UCSD-AML1 (cell line): Measurements from ENCODE around the gene CAMKMT.

Experiments used
- DNase-seq: peaks from one replicate; lab custom pipeline; 2025; ENCODE audit not compliant: unreplicated experiment; lab: John Stamatoyannopoulos, UW

The CAMKMT gene

DNA sequence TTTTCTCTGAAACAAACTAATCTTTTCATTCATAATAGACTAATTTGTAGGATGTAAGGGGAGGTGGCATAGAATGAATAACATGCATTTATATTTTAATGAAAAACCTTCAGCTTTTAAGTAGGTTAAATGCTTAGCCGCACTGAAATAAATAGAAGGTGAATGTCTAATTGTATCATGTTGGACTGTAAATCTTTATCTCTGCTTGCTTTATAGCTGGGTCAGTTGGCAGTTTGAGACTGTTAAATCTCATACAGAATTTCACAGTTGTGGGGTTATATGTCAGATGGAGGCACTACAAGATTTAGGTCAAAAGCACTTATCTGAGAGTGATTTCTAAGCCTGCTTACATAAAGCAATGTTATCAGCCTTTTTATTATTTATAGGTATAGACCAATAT, 405.0 kb downstream of the CAMKMT start:
- no peak for DNase-seq

DNA sequence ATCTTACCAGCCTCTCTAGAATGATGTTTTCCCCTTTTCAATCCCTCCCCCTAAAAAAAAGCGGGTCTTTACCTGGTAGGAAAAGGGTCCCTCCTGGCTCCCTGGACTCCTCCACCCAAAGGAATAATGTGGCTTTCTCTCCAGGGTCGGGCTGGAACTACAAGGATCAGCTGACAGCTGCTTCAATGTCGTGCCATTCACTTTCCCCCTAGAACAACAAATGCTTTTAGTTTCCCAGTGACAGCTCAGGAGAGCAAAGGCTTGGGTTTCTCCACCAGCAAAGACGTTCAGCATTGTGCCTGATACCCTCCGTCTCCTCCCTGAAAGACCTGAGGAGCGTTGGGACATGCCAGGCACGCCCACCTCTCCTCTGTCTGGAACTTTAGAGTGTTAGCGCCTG, 405.9 kb downstream of the CAMKMT start:
- DNase-seq, result no peak

DNA sequence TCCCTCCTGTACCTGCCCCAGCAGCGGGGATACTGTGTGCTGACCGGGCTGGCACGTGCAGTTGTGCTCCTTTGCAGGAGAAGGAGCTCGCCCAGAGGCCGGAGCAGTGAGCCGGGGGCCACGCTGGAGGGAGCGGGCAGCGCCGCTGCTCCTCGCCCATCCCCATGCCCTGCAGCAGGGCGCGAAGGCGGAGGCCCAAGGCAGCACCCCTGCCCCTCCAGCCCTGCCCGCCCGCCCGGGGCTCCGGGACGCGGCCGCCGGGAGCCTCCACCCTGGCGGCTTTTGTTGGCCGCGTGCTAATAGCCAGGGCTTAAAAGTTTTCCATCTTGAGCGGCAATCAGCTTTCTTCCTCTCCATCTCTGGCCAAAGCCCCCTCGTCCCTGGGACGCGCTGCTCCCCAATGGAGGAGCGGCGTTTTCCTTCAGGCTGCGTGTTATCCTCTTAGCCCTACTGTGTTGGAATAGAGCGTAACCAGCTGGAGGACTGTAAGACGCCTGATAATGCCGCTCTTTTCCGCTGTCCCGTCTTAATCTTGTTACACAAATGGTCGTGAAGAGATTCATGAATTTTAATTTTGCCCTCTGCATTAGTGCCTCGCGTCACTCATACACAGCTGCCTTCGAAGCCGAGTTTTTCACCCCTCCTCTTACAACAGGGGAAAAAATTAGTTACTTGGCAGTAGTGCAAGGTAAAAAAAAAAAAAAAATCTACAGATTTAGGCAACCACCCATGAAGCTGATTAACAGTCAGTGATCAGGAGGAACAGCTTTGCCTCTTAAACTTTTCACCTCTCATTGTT, 406.9 kb downstream of the CAMKMT start:
- no peak for DNase-seq

DNA sequence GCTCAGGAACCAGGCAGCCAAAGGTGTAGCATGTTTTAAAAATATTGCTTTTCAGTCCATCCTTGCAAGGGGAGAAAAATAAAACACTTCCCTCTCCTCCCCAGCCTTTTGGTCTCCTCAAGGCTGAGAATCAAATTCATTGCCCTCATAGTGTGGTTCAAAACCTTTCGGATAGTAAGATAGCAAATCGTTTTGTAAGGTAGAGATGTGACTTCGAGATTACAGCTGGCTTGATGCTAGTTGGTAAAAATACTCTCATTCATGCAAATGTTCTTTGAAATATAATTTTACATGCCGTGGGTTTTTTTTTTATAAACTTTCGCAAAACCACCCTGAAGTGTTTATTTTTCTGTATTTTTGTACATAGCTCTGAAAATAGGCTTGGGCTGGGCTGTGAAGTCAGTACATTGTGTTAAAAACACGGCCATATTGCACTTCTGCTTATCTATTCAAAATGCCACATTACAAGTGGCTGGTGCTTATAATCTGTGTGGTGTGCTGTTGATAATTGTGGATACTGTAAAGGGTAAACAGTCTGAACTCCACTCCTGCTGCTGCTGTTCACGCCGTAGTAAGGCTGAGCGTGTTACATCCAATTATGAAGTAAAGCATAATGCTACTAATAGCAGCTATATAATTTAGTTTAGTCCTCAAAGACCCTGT, 407.7 kb downstream of the CAMKMT start:
- DNase-seq, result no peak

DNA sequence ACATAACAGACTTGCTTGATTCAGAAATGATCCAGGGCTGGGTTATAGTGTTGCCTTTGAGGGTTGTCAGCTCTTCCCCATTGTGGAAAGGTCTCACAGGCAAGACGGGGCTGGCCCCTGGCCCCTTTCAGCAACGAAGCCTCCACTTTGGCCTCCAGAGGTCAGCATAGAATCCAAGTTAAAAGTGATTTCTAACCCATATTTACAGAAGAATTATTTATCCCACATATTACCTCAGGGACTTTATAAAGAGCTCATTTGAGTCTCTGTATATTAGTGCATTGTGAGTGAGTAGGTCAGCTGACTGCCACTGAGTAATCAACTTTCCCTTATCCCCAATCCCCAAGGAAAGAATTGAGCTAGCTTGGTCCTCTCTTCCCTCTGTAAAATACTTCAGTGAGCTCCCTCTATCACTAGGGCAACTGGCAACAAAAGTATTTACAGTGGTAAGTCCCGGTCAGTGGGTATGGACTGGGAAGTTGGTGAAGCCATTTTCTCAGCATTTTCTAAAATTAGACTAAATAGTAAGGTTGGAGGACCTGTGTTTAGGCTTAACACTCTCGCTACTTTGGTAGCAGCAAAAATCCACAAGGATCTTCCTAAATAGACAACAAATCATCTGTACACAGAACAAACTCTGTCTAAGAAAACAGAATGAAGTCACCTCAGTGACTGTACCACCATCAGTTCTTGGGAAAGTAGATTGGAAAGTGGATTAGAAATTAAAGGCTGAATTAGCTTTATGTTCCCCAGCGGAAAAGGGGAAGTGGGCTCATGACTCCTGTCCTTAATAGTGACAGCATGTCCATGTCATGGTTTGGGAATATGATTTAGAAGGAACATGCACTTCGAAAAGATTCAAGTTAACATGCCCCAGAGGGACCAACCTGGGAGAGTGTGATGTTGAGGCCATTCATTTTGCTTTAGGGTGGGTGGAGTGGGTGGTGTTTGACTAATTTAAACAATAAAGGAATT, 408.8 kb downstream of the CAMKMT start:
- DNase-seq, result no peak

DNA sequence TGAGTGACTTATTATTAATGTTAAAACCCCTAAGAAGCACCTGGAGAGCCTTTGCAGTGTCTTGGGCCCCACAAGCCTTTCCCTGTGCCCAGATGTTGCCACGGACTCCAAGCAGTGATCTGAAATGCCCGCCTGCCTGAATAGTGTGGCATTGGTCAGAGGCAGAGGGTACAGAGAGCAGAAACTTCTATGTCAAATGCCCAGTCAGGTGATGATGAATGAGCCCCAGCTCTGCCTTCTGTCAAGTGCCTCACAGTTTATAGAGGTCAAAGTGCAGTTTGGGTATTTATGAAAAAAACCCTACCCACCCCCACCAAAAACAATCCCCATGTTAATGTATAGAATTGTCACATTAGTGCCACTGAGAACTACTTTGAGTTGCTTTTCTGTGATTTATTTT, 409.8 kb downstream of the CAMKMT start:
- no peak for DNase-seq

DNA sequence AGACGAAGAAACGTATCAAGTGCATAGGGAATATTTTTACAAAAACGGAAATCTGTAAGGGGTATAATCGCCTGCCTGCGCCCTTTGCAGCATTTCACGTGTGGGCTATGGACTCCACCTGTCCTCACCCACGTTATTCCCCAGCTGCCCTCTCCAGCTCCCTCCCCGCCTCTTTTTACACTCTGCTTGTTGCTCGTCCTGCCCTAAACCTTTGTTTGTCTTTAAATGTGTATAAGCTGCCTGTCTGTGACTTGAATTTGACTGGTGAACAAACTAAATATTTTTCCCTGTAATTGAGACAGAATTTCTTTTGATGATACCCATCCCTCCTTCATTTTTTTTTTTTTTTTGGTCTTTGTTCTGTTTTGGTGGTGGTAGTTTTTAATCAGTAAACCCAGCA, 410.4 kb downstream of the CAMKMT start:
- DNase-seq, result no peak

DNA sequence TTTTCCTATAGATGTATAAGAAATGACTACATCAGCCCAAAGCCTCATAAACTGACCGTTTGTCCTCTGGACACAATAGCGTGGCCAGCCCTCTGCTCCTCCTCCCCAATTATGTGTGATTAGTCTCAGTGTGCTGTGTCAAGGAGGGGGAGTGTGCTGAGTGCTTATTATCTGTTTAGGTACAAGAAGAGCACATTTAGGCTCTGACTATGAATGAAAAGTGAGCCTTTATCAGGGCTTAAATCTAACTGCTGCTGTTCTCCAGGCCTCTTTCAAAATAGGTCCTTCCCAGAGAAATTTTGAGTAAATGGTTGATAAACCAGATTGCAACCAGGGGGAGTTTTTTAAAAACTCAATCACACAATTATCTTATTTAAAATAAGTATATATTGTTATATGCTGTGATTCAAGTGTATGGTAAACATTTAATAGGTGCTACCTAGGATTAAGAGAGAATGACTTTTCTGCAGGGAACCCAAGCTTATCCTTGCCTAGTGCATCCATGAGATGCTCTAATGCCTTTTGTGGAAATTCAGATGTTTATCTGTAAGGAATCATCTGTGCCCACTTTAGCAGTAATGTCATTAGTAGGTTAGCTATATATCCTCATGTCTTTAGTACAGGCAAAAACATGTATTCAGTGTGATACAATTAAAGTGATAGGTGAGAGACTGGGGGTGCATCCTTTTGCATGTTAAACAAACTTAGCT, 411.1 kb downstream of the CAMKMT start:
- no peak for DNase-seq

DNA sequence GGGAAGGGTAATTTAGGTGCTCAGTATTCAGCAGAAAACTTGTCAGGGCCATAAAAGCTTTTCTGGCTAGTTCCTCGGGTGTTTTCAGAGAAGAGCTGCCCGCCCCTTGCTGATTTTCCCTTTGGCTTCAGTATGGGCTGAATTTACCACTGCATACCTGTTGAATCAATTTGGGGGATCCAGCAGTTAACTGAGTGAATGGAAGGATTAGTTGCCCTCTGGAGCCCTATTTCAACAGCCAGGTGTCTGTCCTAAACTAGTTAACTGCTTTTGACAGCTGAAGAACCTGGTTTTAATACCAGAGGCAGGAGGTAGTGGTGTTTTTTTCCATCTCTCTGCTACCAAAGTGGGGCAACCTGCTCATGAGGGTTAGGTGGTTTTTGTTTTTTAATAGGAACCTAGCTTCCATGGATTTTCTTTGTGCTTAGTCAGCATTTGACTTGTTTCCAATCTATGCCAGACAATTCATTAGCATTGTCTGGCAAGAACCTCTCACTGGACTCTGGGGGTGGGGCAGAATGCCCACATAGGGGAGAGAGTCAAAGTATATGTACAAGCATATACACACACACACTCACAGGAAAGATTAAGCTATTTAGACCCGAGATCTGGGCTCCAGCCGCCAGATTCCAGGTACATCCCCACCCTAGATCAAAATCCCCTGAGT, 413.2 kb downstream of the CAMKMT start:
- DNase-seq, result no peak

DNA sequence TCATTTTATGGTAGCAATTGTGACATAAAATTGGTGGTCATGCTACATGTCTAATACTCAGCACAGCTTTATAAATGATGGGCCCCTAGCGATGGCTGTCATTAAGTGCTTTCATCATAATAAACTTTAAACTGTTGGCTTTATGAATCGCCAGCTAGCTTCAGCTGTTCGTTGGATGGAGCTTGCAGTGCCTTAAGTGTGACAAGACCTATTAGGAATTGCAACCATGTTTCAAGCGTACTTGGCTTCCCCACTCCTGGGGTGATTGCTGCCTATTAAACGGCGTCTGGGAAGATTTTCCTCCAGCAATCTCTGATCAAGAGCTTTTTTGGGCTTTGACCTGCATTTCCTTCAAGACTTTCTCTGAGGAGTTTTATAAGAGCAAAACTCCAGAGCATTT, 415.3 kb downstream of the CAMKMT start:
- no peak for DNase-seq

DNA sequence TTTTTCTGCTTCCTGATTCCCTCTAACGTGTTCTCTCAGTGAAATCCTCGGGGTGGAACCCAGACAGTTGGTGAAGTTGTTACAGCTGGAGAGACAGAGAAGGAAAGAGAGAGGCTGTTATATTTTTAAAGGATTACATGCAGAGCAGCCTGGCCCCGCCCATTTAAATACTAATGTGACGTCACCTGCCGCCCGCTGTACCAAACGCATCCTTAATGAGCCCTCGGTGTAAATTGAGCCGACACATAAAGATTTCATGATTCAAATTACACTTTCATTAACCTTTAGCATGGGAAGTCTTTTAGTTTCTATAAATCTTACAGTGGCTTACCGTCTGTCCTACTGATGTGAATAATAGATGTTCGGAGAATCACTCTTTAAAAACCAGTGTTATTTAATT, 415.8 kb downstream of the CAMKMT start:
- DNase-seq, result no peak

DNA sequence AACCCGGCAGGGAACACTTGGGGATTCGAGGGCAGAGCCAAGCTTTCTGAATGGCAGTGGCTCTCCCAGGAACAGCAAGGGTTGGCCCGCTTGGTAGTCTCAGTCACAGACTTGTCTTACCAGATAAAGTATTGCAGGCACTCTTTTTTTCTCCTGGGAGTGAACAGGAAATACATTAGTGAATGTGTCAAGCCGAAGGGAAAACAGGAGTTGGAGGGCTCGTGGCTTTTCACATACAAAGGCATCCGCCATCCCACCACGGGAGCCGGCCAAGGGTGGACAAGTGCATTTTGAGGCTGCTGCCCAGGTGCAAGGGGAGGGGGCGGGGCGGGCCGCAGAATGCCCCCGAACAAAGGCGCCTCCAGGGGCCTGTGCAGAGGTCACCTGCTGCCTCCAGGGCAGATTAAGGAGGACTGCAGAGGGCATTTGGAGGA, 416.5 kb downstream of the CAMKMT start:
- no peak for DNase-seq

DNA sequence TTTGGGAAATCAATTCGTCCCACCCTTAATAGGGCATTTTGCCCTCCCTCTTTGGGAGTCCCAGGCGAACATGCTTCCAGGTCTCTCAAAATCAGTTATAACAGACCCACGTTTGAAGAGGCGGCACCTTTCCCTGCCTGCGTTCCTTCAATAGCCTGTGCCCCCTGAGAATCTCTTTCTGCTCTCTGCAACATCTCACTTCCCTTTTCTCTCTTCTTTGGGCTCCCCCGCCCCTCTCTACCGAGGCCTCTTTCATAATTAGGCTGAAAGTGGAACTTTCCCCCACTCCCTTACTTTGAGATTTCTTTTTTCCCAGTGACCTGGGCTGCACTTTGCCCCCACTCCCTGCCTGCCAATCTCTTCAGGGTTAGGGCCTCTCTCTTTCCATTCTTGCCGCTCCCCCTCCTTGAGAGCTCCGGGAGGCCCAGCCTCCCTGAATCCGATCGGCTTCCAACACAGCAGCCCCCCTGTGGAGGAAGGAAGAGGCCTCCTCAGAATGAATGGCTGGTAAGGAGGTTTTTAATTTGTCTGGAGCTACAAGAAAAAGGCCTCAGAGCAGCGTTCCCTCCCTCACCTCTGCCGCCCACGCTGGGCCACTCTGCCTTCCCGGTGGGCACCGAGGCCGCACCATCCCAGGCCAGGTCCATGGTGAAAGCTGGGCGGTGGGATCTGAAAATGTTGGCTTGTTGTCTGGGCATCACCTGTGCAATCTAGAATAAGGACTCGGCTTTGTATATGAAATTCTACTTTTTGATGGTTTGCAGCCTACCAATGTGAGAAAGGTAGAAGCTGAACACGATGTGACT, 417.1 kb downstream of the CAMKMT start:
- no peak for DNase-seq

DNA sequence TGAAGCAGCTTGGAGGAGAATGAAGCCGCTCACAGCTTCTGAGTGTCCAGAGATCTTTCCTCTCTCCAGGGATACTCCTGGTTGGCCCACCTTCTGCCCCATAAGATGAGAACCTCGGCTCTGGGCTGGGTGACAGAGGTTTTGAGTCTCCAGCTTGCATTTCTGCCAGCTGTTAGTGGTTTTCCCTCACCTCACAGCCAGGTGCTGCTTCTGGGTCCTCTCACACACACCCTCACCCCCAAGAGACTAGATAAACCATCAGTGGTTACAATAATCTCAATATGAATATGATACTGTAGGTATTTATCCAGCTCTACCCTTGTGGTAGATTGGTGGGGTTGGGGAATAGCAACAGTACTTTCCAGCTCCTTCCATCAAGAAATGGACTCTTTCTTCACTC, 418.0 kb downstream of the CAMKMT start:
- no peak for DNase-seq

DNA sequence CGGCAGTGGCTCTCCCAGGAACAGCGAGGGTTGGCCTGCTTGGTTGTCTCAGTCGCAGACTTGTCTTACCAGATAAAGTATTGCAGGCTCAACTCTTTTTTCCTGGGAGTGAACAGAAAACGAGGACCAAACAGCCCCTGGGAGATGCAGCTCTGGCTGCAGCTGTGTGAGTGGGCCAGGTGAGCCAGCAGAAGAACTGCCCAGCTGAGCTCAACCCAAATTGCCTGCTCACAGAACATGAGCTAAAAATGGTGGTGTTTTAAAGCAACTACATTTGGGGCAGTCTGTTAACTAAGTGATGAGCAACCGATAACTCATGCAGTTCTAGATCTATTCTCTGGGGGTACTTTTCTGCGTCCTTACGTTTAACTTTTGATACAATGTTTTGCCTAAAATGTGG, 418.7 kb downstream of the CAMKMT start:
- no peak for DNase-seq

DNA sequence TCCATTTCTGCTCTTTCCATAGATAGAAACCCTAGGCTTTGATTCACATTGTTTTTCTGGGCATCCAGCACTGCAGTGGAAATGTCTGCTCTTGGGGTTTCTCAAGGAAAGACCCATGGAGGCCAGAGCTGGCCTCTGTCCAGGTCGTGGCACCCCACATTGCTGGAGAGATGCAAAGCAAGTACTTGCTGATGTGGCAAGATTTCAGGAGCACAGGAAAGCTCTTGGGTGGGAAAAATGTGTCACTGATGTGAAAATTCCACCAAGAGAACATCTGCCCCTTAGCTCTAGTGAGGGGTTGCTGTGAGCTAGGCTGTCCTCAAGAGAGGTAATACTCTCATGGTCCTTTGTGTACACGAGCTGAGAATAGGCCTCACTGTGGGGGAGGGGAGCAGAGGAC, 423.7 kb downstream of the CAMKMT start:
- no peak for DNase-seq

DNA sequence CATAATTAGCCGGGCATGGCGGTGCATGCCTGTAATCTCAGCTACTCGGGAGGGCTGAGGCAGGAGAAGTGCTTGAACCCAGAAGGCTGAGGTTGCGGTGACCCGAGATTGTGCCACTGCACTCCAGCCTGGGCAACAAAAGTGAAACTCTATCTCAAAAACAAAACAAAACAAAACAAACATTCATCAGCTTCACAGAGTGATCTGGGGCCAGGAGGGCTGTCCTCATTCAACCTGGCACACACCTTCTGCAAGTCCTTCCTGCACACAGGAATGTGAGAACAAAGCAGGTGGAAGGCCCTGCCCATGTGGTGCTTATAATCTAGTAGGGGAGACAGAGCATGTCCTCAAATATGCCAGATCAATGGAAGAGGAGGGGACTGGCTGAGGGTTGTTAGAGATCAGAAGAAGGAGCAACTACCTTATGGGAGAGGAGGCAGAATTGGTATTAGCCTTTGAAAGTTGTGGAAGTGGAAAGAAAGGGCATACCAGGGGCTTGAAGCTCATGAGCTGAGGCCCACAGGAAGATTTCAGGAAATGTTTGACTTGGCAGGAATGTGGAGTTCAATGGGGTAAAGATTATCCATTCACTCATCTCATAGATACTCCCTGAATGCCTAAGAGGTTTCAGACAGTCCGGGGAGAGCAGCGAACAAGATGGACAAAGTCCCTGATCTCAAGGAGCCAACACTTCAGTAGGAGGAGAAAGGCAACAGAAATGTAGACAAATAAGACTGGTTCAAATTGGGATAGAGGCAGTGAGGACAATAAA, 424.5 kb downstream of the CAMKMT start:
- DNase-seq, result no peak

DNA sequence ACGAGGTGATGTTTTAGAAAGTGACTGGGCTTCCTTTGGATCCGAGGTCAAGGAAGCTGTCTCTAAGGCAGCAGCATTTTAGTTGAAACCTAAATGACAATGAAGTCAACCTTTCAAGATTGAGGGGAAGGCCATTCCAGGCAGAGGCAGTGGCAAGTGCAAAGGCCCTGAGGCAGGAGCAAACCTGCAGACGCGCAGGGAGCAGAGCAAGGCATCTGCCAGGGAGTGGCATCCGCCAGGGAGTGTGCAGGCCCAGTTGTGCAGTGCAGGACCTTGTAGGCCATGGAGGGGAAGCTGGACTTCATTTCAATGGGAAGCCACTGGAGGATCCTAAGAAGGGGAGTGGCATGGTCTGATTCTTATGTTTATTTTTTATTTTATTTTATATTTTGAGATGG, 425.1 kb downstream of the CAMKMT start:
- no peak for DNase-seq

DNA sequence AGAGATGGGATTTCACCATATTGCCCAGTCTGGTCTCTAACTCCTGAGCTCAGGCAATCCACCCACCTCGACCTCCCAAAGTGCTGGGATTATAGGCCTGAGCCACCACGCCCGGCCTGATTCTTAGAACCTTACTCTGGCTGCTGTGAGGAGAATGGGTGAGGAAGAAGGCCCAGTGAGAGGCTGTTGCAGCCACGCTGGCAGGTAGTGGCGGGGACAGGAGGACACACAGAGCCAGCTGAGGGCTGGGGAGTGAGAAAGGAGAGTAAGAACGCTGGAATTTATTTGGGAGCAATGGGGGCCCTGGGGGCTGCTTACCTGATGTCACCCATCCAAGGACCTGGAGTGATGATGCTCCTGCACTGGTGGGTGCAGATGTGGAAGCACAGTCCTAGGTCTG, 425.9 kb downstream of the CAMKMT start:
- DNase-seq, result no peak
